PC-9 (cell line): ENCODE measurements around the gene MT1E. TPM values are rescaled to one million over a fixed set of nuclear protein-coding genes. Genes with fewer than 3 reads are reported as not detected.

Experiments
- Bru-seq: library from RNA; stranded (reverse); fragments of 400-500 nt; gene quantifications from one replicate; lab custom pipeline; 2021; lab: Mats Ljungman, UMichigan
- BruChase-seq, 2 experiments: library from RNA; stranded (reverse); fragments of 400-500 nt; gene quantifications; one replicate each; lab custom pipeline; 2021; lab: Mats Ljungman, UMichigan
- BruUV-seq: library from RNA; stranded (reverse); fragments of 400-500 nt; replicated peaks from 2 replicates; lab custom pipeline; 2021; lab: Mats Ljungman, UMichigan
- CTCF ChIA-PET: fragments of 300-600 bp; sonication (Branson Sonifier 250); formaldehyde crosslinking; loops from one replicate; lab custom pipeline; 2022; ENCODE audit warnings: antibody characterized with exemption; lab: Charles Lee
- POLR2A ChIA-PET: fragments of 300-600 bp; sonication (Branson Sonifier 250); formaldehyde crosslinking; loops from one replicate; lab custom pipeline; 2022; ENCODE audit warnings: antibody characterized with exemption; ENCODE audit not compliant: unreplicated experiment; lab: Charles Lee
- DNase-seq, 2 experiments: peaks; one replicate each; pipeline versions ENCODE4 v3.0.0 to v3.0.0-alpha.2; 2015 to 2022; ENCODE audit warnings: mixed read lengths in 1 of 2
- H2AFZ ChIP-seq: fragments of 200-600 bp; sonication (generic); 2 replicates; pipeline ENCODE4 v1.8.1; 2017; ENCODE audit warnings: antibody characterized with exemption
- H3F3A ChIP-seq: fragments of 200-600 bp; sonication (generic); 2 replicates; pipeline ENCODE4 v1.8.1; 2017; ENCODE audit warnings: antibody characterized with exemption, mild to moderate bottlenecking, low read depth; ENCODE audit not compliant: insufficient read depth
- H3K27ac ChIP-seq: fragments of 200-600 bp; sonication (generic); 2 replicates; pipeline ENCODE4 v1.6.1; 2016; ENCODE audit warnings: mixed run types
- H3K27me3 ChIP-seq: fragments of 200-600 bp; sonication (generic); 2 replicates; pipeline ENCODE4 v1.6.1; 2016; ENCODE audit warnings: low read depth, mixed run types; ENCODE audit not compliant: insufficient read depth
- H3K36me3 ChIP-seq: fragments of 200-600 bp; sonication (generic); 2 replicates; pipeline ENCODE4 v1.6.1; 2016; ENCODE audit warnings: low read depth, mixed run types
- H3K4me1 ChIP-seq: fragments of 200-600 bp; sonication (generic); replicated peaks from 2 replicates; pipeline ENCODE4 v1.6.1; 2016; ENCODE audit warnings: mixed run types; ENCODE audit not compliant: insufficient read depth
- H3K4me2 ChIP-seq: fragments of 200-600 bp; sonication (generic); 2 replicates; pipeline ENCODE4 v1.6.1; 2017; ENCODE audit warnings: mixed run types
- H3K4me3 ChIP-seq: fragments of 200-600 bp; sonication (generic); 2 replicates; pipeline ENCODE4 v1.6.1; 2016; ENCODE audit warnings: mixed run types
- H3K79me2 ChIP-seq: fragments of 200-600 bp; sonication (generic); 2 replicates; pipeline ENCODE4 v1.6.1; 2017; ENCODE audit warnings: low read depth, mixed run types
- H3K9me2 ChIP-seq: fragments of 200-600 bp; sonication (generic); 2 replicates; pipeline ENCODE4 v1.8.1; 2017; ENCODE audit warnings: mild to moderate bottlenecking; ENCODE audit not compliant: insufficient read depth
- H3K9me3 ChIP-seq: fragments of 200-600 bp; sonication (generic); 2 replicates; pipeline ENCODE4 v1.8.1; 2016; ENCODE audit warnings: low read depth; ENCODE audit not compliant: insufficient read depth
- H4K20me1 ChIP-seq: fragments of 200-600 bp; sonication (generic); 2 replicates; pipeline ENCODE4 v1.8.1; 2017; ENCODE audit not compliant: insufficient read depth
- EZH2 ChIP-seq: fragments of 200-600 bp; sonication (generic); IDR thresholded peaks from 2 replicates; pipeline ENCODE4 v1.8.0; 2017; ENCODE audit warnings: antibody characterized with exemption, low read depth
- intact Hi-C: fragments of 100-400 bp; cut with micrococcal nuclease; formaldehyde crosslinking; loops from one replicate; pipeline ENCODE4 v1.10.0; 2022; ENCODE audit not compliant: unreplicated experiment
- long read RNA-seq: library from polyadenylated mRNA; stranded (forward); transcript quantifications from one replicate; pipeline ENCODE4 v2.0.0, GENCODE V29; 2022
- total RNA-seq: library from RNA; stranded (reverse); gene quantifications from 2 replicates; pipeline ENCODE4 v1.2.3, GENCODE V29; 2021
- TF ChIP-seq, protein P1 (sequence below): fragments of 200-600 bp; sonication (generic); conservative IDR thresholded peaks from 2 replicates; pipeline ENCODE4 v1.6.1; 2017; ENCODE audit warnings: mixed run types, antibody characterized with exemption, mild to moderate bottlenecking, moderate library complexity

MT1E gene
- total RNA-seq: 22.0 and 22.2 TPM in 2 replicates
- percentile 52 among the genes with signal in this experiment for Bru-seq, nascent RNA
- BruChase-seq, experiment 1, labeled RNA remaining after a 2-hour chase: percentile 41 among the genes with signal in this experiment
- BruChase-seq, experiment 2, labeled RNA remaining after a 6-hour chase: percentile 71 among the genes with signal in this experiment
- long read RNA-seq, transcript MT1E-201 (3 exons, 704 nt): major isoform, 11 of 13 reads
- long read RNA-seq, partial matches to known transcripts: 0 of 13 reads
- long read RNA-seq, other reads (novel, unspliced or antisense): 2 of 13 reads

DNA sequence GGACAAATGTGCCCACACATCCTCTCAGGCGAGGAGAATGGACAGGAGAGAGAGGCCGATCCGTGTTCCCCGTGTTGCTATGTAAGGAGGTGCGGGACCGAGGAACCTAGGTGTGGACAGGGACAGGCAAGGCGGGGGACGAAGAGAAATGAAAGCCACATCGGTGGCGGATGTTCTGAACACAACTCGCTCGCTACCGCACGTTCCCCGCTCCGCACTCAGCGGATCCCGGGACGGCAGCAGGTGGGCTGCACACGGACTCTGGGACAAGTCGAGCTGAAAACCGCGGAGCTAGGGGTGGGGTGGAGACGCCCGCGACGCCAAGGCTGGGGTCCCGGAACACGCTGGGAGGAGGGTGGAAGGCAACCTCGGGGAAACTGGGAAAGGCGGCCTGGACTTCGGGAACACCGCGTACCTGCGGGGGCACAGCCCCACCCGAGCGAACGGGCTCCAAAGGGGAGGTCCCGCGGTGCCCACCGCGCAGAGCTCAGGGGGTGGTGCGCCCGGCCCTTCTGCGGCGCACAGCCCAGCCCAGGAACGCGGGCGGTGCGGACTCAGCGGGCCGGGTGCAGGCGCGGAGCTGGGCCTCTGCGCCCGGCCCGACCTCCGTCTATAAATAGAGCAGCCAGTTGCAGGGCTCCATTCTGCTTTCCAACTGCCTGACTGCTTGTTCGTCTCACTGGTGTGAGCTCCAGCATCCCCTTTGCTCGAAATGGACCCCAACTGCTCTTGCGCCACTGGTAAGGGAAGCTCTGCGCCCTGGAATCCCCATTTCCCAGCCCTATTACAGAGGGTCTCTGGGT is at the start of gene MT1E:
TSS of gene MT1E (plus strand) at position 642 of the 803 bp plus-strand sequence. CDS start at position 713, 71 bp downstream.
- Histone ChIP-seq H2AFZ (no peak within 1 kb of the TSS), H3K4me3 (no peak within 1 kb of the TSS), H4K20me1 (no peaks in the 10 kb centered on the region), H3K4me2 (0 out of 2 replicates have a peak within 1 kb of the TSS, but pooled peaks have one; percentile 62), H3K27ac (peak within 1 kb of the TSS; percentile 62; the same call in 1 of the 2 replicates), H3K9me3 (no peaks in the 10 kb centered on the region), H3K27me3 (no peaks in the 10 kb centered on the region), H3F3A (peaks cover 8% of the 10 kb centered on the region; the same call in 1 of the 2 replicates), H3K4me1 (peaks cover 17% of the 10 kb centered on the region), H3K9me2 (no peaks in the 10 kb centered on the region), H3K36me3 (no peaks in the 10 kb centered on the region), H3K79me2 (no peaks in the 10 kb centered on the region)
- ChIA-PET POLR2A (no interaction called here), CTCF (interaction anchor here (0.5 kb wide), 1 partner anchor 229 kb away, joined by 3 read pairs; no protein-coding TSS in a partner anchor)
- TF ChIP-seq, protein P1, sequence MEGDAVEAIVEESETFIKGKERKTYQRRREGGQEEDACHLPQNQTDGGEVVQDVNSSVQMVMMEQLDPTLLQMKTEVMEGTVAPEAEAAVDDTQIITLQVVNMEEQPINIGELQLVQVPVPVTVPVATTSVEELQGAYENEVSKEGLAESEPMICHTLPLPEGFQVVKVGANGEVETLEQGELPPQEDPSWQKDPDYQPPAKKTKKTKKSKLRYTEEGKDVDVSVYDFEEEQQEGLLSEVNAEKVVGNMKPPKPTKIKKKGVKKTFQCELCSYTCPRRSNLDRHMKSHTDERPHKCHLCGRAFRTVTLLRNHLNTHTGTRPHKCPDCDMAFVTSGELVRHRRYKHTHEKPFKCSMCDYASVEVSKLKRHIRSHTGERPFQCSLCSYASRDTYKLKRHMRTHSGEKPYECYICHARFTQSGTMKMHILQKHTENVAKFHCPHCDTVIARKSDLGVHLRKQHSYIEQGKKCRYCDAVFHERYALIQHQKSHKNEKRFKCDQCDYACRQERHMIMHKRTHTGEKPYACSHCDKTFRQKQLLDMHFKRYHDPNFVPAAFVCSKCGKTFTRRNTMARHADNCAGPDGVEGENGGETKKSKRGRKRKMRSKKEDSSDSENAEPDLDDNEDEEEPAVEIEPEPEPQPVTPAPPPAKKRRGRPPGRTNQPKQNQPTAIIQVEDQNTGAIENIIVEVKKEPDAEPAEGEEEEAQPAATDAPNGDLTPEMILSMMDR: no peak
- no peak for TF ChIP-seq EZH2
- TSS peak; percentile 21 for BruUV-seq
- intact Hi-C loops: no loop called here
- DNase-seq: no peak

DNA sequence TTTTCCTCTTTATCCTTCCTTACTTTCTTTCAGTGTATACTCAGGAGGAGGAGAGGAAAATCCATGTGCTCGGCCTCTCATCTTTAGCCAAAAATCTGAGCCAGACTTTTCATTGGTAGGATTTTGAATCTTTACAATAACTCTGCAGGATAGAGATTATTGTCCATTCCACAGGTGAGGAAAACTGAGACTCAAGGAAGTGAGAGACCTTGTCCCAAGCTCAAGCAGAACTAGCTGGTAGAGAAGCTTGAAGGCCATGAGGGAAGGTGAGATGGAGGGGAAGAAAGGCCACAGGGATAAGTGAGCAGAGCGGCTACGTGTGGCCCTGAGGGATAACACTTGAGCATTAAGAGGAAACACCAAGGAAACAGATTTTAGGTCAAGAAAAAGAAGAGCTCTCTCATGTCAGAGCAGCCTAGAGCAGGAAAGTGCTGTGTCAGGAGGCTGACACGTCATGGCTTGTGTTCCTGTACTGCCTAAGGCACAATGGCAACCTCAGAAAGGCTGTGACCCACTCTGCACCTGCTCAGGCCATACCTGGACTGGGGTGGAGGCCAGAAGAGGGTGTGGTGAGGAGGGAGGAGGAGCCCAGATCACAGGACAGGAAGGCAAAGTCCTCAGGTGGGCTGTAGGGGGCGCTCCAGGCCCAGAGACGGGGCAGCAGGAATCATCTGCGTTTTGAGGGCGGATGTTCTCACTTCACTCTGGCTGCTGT is 48.8 kb upstream of the MT1E start:
- Histone ChIP-seq H3K27ac (peak overlapping the region; percentile 75), H3K27me3 (no peaks in the 10 kb centered on the region), H3K9me3 (0 out of 2 replicates have a peak, but pooled peaks cover 5% of the 10 kb centered on the region), H2AFZ (no peak overlapping the region), H3K9me2 (no peaks in the 10 kb centered on the region), H3F3A (peaks cover 5% of the 10 kb centered on the region; the same call in 1 of the 2 replicates), H3K4me3 (no peak overlapping the region), H4K20me1 (no peaks in the 10 kb centered on the region), H3K36me3 (no peaks in the 10 kb centered on the region), H3K4me1 (peaks cover 14% of the 10 kb centered on the region), H3K4me2 (peak overlapping the region; percentile 11; the same call in 1 of the 2 replicates), H3K79me2 (no peaks in the 10 kb centered on the region)
- POLR2A ChIA-PET: interaction anchor here (0.6 kb wide), 2 partner anchors 63 to 125 kb away, joined by 3 read pairs; no protein-coding TSS in a partner anchor
- intact Hi-C loops: loop anchor here (1.0 to 10.0 kb wide), 5 partner anchors 30 to 726 kb away; no protein-coding TSS in a partner anchor
- TSS peak; percentile 81 for BruUV-seq
- DNase-seq: peak; percentile 92 to 95
- CTCF ChIA-PET: interaction anchor here (0.6 to 1.9 kb wide), 6 partner anchors 29 to 165 kb away, joined by 3 to 27 read pairs (median 4); no protein-coding TSS in a partner anchor
- no peak for TF ChIP-seq EZH2
- TF ChIP-seq, protein P1: peak; percentile 91
